ENCODE measurements around the gene C19orf85.

GRCh38 chr19:55441692-55442321, 22.7 kb downstream of the C19orf85 start:
- TF ChIP-seq EZH2 (IDR thresholded peaks at IDR 0.05; ENCODE audit: low read depth): no peak
- TF ChIP-seq, protein P1, sequence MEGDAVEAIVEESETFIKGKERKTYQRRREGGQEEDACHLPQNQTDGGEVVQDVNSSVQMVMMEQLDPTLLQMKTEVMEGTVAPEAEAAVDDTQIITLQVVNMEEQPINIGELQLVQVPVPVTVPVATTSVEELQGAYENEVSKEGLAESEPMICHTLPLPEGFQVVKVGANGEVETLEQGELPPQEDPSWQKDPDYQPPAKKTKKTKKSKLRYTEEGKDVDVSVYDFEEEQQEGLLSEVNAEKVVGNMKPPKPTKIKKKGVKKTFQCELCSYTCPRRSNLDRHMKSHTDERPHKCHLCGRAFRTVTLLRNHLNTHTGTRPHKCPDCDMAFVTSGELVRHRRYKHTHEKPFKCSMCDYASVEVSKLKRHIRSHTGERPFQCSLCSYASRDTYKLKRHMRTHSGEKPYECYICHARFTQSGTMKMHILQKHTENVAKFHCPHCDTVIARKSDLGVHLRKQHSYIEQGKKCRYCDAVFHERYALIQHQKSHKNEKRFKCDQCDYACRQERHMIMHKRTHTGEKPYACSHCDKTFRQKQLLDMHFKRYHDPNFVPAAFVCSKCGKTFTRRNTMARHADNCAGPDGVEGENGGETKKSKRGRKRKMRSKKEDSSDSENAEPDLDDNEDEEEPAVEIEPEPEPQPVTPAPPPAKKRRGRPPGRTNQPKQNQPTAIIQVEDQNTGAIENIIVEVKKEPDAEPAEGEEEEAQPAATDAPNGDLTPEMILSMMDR (conservative IDR thresholded peaks at IDR 0.05): no peak

All from PC-9 (cell line).